Activated gamma-delta T cell (primary cell): Measurements from ENCODE around the gene ZNF385B.
"Not testable (repeated sequence)": the region's sequence is repeated elsewhere in the genome, so short reads cannot be mapped to it uniquely, and the experiment has no call there.

Source experiments
- DNase-seq: peaks from one replicate; lab custom pipeline; 2025; lab: John Stamatoyannopoulos, UW
- total RNA-seq, 2 donors: gene quantifications; one replicate each; lab custom pipeline; 2026; lab: John Stamatoyannopoulos, UW

Gene ZNF385B
- 0 reads per million in 2 donors for total RNA-seq

- no peak for DNase-seq
Measured at GRCh38 chr2:179861416-179862067, at the start of gene ZNF385B. Gene ZNF385B (minus strand): TSS chr2:179861612.

- no peak for DNase-seq
Measured at GRCh38 chr2:179910735-179911113, 49.3 kb upstream of the ZNF385B start.

GRCh38 chr2:179909845-179910734 is 48.7 kb upstream of the ZNF385B start:
- no peak for DNase-seq

GRCh38 chr2:179900655-179901054 is 39.2 kb upstream of the ZNF385B start:
- DNase-seq: no peak

GRCh38 chr2:179899666-179900065 is 38.3 kb upstream of the ZNF385B start:
- no peak for DNase-seq

DNA sequence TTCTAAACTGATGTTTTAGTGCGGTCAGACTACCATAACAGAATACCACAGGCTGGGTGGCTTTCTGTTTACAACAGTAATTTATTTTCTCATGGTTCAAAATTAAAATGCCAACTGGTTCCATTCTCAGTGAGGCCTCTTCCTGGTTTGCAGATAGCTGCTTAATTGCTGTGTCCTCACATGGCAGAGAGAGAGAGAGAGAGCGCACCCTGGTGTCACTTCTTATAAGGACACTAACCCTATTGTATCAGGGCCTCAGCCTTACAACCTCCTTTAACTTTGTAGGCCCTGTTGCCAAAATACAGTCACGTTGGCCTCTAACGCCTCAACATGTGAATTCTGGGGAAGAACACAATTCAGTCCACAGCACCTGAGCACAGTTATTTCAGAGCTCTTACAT is 37.5 kb upstream of the ZNF385B start:
- DNase-seq: no peak

GRCh38 chr2:179893616-179894015 is 32.2 kb upstream of the ZNF385B start:
- no peak for DNase-seq

DNA sequence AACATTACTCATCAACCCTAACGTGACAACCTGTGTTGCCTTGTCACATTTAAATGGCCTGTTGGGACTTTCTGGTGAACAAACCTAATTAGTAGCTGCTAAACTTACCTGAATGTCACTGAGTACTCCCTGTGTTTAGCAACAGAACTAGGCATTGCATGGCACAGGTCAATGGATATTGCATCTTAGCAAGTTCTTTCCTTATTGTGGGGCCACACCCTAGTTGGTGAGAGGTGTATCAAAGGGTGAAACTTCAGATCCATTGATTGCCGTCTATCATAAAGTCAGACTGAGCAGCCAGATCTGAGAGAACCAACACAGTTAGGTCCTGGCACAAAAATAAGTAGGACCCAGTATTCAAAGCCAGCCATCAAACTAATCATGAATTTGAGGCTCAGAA is 29.8 kb upstream of the ZNF385B start:
- DNase-seq: no peak

DNA sequence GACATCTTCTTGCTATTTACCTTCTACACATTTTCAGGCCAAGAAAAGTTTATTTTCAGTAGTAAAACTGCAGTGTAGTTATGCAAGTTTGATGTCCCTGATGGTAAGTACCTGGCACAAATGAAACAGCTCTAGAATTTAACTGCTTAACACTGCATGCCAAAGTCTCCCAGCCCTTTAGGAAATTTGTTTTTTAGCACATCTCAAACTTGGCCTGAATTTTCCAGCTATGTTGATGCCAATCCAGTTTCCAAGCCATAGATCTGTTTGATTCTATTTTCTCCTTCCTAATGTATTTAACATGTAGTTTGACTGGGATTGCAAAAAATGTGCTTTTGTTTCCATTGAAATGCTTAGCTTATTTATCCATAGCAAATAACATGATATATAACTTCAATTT is 29.3 kb upstream of the ZNF385B start:
- DNase-seq: no peak

DNA sequence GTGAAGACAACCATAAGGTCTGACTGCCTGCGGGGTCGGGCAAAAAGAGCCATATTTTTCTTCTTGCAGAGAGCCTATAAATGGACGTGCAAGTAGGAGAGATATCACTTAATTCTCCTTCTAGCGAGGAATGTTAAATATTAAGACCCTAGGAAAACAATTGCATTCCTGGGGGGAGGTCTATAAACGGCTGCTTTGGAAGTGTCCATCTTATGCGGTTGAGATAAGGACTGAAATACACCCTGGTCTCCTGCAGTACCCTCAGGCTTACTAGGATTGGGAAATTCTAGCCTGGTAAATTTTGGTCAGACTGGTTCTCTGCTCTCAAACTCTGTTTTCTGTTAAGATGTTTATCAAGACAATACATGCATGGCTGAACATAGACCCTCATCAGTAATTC is 27.2 kb upstream of the ZNF385B start:
- DNase-seq: not testable (repeated sequence)

DNA sequence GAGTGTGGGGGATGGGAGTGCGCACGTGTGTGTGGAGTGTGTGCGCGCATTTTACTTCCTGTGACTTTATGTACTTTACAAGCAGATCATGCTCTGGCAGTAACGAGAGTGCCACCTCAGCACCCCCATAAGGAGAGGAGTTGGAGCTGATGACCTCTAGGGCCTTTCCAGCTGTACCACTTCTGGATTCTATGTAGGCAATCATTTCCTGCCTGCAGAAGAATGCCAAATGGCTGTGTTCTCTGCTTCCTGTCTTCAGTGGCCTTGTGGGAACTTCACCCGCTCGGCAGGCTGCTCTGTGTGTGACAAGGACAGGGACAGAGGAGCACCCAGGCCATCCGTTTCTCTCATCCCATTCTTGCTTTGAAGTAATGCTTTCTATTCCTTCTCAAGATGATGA is 22.8 kb upstream of the ZNF385B start:
- no peak for DNase-seq

DNA sequence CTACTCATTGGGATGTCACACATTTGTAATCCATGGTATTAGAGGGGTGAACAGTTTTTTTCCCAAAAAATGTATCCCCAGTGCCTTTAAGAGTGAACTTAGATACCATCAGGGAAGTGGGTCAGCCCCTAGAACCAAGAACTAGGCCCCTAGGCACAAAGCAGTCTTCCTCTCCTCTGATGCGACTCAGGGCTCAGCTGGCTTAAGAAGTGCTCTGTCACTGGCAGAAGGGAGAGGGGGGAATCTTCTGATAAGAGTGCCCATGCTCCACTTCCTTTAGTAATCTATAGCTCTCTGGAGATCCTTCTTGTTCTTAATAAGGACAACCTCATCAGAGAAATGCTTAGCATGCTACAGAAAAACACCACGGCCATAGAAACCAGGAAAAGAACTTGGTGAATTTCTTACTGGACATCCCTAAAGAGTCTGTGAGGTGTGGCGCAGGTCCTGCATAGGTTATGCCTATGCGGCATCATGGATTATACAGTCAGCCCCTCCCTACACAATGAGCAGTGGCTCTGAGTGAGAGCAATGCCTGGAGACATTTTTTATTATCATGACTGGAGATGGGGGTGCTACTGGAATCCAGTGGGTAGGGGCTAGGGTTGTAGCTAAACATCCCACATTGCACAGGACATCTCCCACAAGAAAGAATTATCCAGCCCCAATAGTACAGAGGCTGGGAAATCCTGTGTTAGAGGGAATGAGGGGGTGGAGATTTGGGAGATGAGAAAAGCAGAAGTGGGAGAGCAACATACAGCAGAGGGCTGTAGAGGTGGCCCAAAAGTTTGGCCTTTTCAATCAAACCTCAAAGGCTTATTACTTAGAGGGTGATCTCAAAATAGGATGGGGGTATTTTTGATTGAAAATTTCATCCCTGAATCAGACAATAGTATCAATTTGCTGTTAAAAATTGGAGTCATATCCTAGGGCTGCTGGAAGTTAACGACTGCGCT is 21.7 kb upstream of the ZNF385B start:
- DNase-seq: no peak

DNA sequence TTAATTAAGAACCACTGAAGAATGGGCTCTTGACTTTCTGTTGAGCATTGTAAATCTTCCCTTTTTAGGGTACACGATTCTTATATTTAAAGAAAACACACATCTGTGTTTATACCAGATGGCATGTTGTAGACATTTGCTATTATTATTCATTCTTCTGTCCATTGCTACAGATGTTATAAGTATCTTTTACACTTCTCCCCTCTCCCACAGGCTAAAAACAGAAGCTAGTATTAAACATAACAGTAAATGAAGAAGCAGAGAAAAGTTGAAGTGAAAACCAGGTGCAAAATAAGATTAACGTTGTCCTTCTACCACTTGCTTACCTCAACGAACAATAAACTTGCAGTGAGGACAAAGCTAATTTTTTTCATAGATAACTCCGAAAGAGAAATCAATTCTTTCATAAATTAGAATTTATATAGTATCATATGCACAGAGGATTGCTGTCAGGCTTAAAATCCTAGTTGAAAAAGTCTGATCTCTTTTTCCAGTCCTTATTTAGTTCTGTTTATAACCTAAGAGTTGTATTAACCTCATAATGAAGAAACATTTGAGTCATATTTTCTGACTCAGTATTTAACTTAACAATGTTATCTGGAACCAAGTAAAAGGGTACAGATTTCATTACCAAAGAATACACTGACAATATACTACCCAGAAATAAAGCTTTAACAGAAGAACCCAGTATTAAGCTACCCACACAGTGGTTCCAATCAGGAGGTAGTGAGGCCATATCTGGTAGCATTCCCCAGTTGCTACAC is 16.4 kb upstream of the ZNF385B start:
- no peak for DNase-seq

DNA sequence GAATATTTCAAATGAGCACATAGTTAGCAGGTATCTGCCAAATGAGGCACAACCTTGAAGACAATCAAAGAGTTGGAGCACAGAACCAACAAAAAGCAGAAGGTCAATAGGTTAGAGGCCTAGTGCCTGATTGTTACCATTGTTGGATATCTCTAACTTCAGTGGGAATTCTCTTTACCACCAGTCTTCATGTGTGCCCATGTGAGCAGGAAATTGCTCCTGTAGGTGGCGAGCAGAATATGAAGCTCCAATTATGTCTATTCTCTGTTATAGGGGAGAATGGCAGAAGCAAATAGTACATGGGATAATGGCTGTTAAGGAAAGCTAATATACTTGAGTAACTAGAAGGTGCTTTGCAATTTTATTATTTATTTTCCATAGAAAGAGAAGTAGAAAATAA is 14.9 kb upstream of the ZNF385B start:
- DNase-seq: no peak

- no peak for DNase-seq
Measured at GRCh38 chr2:179875864-179876263, 14.5 kb upstream of the ZNF385B start.

DNA sequence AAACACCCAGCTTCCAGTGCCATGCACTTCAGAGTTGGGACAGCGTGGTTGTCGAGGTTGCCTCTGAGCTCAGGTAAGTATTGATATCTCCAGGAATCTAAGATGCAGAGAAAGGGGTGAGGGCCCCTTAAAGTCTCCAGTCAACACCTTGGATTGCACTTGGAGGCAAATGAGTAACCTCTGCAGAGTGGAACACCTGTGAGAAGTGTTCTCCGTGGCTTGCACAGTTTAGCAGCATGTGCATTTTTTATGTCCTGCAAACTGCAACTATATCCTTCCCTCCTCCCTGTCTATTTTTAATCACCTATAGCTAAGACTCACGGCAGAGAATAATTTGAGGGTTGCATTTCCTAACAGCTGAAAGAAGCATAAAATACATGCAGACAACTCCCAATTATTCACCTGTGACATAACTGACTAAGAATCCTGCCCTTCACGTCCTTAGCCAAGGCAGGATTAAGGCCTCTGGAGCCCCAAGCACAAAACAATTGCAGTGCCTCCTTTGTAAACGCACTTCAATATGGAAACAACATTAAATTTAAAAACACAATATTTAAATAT is 1.6 kb upstream of the ZNF385B start:
- DNase-seq: no peak

- no peak for DNase-seq
Measured at GRCh38 chr2:179861027-179861415, 391 bp downstream of the ZNF385B start.

DNA sequence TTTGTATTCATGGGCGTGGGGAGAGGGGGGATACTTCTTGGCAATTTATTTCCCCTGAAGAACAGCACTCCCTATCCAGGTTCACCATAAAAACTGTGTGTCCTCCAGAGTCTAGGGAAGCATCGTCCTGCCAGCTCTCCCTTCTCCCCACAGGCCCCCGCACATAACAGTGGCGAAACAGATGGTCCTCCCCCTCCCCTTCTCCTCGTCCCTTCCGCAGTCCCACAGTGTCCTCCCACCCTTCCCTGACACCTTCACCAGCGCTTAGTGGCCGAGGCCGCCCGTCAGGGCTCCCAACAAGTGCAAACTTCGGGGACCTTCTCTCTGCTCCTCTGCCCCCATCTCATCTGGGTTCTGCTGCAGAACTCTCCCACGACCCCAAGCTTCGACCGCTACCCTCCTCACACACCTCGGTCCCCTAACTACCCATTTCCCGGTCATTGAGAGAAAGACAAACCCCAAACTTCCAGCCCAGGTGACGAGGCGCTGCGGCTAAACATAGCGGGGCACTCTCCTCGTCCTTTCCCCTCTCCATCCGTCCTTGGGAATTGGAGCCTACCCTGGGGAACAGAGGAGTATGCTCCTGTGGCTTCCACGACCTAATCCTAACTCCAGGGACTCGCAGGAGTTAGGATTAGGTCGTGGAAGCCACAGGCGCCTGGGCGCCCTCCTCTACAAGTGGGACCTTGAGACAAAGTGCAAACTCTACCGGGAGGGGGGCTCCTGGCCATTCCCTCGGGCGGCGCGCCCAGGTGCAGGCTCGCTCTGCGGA is 971 bp downstream of the ZNF385B start:
- DNase-seq: no peak

DNA sequence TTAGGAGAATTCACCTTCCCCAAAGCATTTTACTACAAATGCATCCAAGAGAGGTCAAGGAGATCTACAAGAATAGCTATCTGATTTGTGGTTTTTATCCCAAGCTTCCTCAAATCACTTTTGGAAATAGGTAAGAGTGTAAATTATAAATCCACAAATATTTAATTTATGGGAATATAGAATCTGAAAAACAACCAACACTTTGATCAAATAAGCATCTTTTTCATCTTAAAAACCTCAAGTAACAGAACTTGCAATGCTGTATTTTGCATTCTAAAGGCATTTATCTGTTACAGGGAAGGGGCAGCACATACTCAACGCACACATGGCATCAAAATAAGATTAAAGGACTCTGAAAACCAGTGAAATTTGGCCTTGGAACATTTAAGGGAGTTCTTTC is 1.9 kb downstream of the ZNF385B start:
- DNase-seq: no peak

DNA sequence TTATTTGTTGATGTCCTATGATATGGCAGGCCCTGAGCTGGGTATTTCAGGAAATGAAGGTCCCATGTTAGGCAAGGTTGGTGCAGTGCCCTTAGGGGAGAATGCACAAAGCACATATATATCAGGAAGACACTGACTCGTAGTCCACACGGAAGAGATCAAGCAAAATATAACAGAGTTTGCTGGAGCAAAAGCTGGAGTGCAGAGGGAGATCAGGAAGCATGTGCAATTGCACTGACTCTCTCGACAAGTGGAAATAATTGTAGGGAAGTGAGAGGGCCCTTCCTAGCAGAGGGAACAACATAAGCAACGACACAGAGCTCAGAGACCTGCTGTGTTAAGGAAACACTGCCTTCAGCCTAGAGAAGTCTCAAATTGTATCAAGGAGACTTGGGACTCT is 4.2 kb downstream of the ZNF385B start:
- DNase-seq: no peak
